ENCODE measurements around the gene BPTF.

GRCh38 chr17:67998466-67998865 lies 173.2 kb downstream of the BPTF start:
- TF ChIP-seq CTCF (IDR thresholded peaks at IDR 0.05 in 4 of 5, conservative IDR thresholded peaks at IDR 0.05 in 1 of 5): no peak
- TF ChIP-seq POLR2A (IDR thresholded peaks at IDR 0.05): no peak
